HEK293 (cell line): ENCODE measurements around the gene C11orf58.

Source experiments
- EGR2 ChIP-seq: fragments of 450-650 bp; formaldehyde crosslinking; IDR thresholded peaks from 2 replicates; pipeline ENCODE4 v1.5.1; 2016; ENCODE audit warnings: low read depth, missing biosample characterization, missing genetic modification characterization
- GLI4 ChIP-seq: fragments of 450-650 bp; formaldehyde crosslinking; IDR thresholded peaks from 2 replicates; pipeline ENCODE4 v1.5.1; 2016; ENCODE audit warnings: missing biosample characterization, missing genetic modification characterization
- KLF16 ChIP-seq: fragments of 450-650 bp; formaldehyde crosslinking; IDR thresholded peaks from 2 replicates; pipeline ENCODE4 v1.5.1; 2017; ENCODE audit warnings: missing biosample characterization, missing genetic modification characterization
- RBAK ChIP-seq: fragments of 450-650 bp; formaldehyde crosslinking; IDR thresholded peaks from 2 replicates; pipeline ENCODE4 v1.5.1; 2016; ENCODE audit warnings: missing biosample characterization, missing genetic modification characterization
- TCF7L2 ChIP-seq: IDR thresholded peaks from 2 replicates; pipeline ENCODE4 v1.6.1; 2011; ENCODE audit warnings: low read depth, mild to moderate bottlenecking, inconsistent platforms, low read length, moderate library complexity, borderline replicate concordance
- ZNF510 ChIP-seq: fragments of 450-650 bp; formaldehyde crosslinking; IDR thresholded peaks from 2 replicates; pipeline ENCODE4 v1.5.1; 2018; ENCODE audit warnings: mild to moderate bottlenecking, missing genetic modification characterization, missing biosample characterization; ENCODE audit not compliant: insufficient replicate concordance
- ZNF596 ChIP-seq: fragments of 450-650 bp; IDR thresholded peaks from 2 replicates; pipeline ENCODE4 v1.5.0; 2018; ENCODE audit warnings: missing biosample characterization, mild to moderate bottlenecking, missing genetic modification characterization, moderate library complexity
- TF ChIP-seq, protein P1 (sequence below): fragments of 450-650 bp; formaldehyde crosslinking; IDR thresholded peaks from 2 replicates; pipeline ENCODE4 v1.5.1; 2016; ENCODE audit warnings: missing biosample characterization, missing genetic modification characterization
- TF ChIP-seq, protein P2 (sequence below): fragments of 450-650 bp; formaldehyde crosslinking; IDR thresholded peaks from 2 replicates; pipeline ENCODE4 v1.5.1; 2016; ENCODE audit warnings: missing biosample characterization, missing genetic modification characterization
- TF ChIP-seq, protein P3 (sequence below): fragments of 450-650 bp; formaldehyde crosslinking; IDR thresholded peaks from 2 replicates; pipeline ENCODE4 v1.5.1; 2017; ENCODE audit warnings: missing biosample characterization, missing genetic modification characterization
- TF ChIP-seq, protein P4 (sequence below): fragments of 450-650 bp; formaldehyde crosslinking; IDR thresholded peaks from 2 replicates; pipeline ENCODE4 v1.5.1; 2016; ENCODE audit warnings: missing biosample characterization, missing genetic modification characterization
- TF ChIP-seq, protein P5 (sequence below): fragments of 450-650 bp; formaldehyde crosslinking; IDR thresholded peaks from 2 replicates; pipeline ENCODE4 v1.5.1; 2016; ENCODE audit warnings: missing biosample characterization, missing genetic modification characterization
- TF ChIP-seq, protein P6 (sequence below): fragments of 450-650 bp; formaldehyde crosslinking; optimal IDR thresholded peaks from 2 replicates; pipeline ENCODE3; 2016; ENCODE audit warnings: missing biosample characterization, mild to moderate bottlenecking, missing genetic modification characterization

DNA sequence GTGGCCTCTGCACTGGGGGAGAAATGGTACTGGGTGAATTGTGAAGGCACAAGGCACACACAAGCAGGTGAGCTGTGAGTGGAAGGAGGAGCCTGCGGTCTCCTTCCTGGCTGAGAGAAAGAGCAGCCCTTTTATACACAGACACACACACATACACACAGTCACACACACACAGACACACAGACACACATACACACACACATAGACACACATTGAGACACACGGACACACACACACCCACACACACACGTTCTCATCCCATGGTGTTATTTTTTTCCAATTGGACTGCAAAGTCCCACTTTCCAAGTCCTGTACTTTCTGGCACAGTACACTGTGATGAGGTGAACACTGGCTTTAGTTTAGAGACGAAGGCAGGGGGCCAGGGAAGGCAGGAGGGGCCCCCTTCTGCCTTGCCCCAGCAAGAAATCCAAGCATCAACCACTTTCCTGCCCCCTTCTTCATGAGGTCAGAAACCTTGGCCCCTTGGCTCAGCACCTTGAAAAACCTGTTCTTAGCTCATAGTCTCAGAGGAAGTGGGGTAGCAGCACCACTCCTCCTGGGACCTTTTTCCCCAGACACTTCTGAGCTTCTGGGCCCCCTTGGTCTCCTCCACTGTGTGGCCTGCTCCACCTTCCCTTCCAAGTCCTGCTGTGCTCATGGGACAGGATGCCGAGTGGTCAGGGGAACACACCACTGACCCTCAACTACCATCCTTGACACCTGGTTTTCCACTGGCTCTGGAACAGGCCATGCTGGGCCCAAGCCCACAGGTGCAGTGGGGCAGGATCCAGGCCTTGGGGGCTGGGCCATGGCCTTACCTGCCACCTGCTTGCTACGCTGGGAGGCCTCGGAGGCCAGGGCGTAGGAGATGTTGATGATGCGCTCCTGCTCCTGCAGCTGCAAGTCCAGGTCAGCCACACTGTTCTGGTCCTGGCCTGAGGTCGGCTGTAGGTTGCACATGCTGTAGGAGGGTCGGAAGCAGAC is 43.8 kb downstream of the C11orf58 start:
- TF ChIP-seq, protein P1, sequence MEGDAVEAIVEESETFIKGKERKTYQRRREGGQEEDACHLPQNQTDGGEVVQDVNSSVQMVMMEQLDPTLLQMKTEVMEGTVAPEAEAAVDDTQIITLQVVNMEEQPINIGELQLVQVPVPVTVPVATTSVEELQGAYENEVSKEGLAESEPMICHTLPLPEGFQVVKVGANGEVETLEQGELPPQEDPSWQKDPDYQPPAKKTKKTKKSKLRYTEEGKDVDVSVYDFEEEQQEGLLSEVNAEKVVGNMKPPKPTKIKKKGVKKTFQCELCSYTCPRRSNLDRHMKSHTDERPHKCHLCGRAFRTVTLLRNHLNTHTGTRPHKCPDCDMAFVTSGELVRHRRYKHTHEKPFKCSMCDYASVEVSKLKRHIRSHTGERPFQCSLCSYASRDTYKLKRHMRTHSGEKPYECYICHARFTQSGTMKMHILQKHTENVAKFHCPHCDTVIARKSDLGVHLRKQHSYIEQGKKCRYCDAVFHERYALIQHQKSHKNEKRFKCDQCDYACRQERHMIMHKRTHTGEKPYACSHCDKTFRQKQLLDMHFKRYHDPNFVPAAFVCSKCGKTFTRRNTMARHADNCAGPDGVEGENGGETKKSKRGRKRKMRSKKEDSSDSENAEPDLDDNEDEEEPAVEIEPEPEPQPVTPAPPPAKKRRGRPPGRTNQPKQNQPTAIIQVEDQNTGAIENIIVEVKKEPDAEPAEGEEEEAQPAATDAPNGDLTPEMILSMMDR (tag by site-specific recombination): no peak
- TF ChIP-seq, protein P2, sequence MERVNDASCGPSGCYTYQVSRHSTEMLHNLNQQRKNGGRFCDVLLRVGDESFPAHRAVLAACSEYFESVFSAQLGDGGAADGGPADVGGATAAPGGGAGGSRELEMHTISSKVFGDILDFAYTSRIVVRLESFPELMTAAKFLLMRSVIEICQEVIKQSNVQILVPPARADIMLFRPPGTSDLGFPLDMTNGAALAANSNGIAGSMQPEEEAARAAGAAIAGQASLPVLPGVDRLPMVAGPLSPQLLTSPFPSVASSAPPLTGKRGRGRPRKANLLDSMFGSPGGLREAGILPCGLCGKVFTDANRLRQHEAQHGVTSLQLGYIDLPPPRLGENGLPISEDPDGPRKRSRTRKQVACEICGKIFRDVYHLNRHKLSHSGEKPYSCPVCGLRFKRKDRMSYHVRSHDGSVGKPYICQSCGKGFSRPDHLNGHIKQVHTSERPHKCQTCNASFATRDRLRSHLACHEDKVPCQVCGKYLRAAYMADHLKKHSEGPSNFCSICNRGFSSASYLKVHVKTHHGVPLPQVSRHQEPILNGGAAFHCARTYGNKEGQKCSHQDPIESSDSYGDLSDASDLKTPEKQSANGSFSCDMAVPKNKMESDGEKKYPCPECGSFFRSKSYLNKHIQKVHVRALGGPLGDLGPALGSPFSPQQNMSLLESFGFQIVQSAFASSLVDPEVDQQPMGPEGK (tag by site-specific recombination): no peak
- TF ChIP-seq EGR2 (no peak), ZNF510 (no peak), GLI4 (tag by site-specific recombination) (no peak), ZNF596 (tag by site-specific recombination) (no peak), TCF7L2 (no peak), RBAK (no peak), KLF16 (tag by site-specific recombination) (no peak)
- TF ChIP-seq, protein P3, sequence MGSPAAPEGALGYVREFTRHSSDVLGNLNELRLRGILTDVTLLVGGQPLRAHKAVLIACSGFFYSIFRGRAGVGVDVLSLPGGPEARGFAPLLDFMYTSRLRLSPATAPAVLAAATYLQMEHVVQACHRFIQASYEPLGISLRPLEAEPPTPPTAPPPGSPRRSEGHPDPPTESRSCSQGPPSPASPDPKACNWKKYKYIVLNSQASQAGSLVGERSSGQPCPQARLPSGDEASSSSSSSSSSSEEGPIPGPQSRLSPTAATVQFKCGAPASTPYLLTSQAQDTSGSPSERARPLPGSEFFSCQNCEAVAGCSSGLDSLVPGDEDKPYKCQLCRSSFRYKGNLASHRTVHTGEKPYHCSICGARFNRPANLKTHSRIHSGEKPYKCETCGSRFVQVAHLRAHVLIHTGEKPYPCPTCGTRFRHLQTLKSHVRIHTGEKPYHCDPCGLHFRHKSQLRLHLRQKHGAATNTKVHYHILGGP (tag by site-specific recombination): no peak
- TF ChIP-seq, protein P4, sequence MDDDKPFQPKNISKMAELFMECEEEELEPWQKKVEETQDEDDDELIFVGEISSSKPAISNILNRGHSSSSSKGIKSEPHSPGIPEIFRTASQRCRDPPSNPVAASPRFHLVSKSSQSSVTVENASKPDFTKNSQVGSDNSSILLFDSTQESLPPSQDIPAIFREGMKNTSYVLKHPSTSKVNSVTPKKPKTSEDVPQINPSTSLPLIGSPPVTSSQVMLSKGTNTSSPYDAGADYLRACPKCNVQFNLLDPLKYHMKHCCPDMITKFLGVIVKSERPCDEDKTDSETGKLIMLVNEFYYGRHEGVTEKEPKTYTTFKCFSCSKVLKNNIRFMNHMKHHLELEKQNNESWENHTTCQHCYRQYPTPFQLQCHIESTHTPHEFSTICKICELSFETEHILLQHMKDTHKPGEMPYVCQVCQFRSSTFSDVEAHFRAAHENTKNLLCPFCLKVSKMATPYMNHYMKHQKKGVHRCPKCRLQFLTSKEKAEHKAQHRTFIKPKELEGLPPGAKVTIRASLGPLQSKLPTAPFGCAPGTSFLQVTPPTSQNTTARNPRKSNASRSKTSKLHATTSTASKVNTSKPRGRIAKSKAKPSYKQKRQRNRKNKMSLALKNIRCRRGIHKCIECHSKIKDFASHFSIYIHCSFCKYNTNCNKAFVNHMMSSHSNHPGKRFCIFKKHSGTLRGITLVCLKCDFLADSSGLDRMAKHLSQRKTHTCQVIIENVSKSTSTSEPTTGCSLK: no peak
- TF ChIP-seq, protein P5, sequence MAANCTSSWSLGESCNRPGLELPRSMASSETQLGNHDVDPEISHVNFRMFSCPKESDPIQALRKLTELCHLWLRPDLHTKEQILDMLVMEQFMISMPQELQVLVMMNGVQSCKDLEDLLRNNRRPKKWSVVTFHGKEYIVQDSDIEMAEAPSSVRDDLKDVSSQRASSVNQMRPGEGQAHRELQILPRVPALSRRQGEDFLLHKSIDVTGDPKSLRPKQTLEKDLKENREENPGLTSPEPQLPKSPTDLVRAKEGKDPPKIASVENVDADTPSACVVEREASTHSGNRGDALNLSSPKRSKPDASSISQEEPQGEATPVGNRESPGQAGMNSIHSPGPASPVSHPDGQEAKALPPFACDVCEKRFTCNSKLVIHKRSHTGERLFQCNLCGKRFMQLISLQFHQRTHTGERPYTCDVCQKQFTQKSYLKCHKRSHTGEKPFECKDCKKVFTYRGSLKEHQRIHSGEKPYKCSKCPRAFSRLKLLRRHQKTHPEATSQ (tag by site-specific recombination): no peak
- TF ChIP-seq, protein P6, sequence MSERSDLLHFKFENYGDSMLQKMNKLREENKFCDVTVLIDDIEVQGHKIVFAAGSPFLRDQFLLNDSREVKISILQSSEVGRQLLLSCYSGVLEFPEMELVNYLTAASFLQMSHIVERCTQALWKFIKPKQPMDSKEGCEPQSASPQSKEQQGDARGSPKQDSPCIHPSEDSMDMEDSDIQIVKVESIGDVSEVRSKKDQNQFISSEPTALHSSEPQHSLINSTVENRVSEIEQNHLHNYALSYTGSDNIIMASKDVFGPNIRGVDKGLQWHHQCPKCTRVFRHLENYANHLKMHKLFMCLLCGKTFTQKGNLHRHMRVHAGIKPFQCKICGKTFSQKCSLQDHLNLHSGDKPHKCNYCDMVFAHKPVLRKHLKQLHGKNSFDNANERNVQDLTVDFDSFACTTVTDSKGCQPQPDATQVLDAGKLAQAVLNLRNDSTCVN: no peak
